WTC11 (cell line): ENCODE results near the gene GABRR2.

Source experiments
- CTCF ChIP-seq: fragments of 200-600 bp; IDR thresholded peaks from 2 replicates; pipeline ENCODE4 v1.8.0; 2022; ENCODE audit warnings: antibody characterized with exemption
- ELF4 ChIP-seq: sonication (generic); formaldehyde crosslinking; IDR thresholded peaks from 2 replicates; pipeline ENCODE4 v1.8.1; 2022; ENCODE audit warnings: low read depth, mild to moderate bottlenecking, moderate library complexity, missing genetic modification reagents
- NR2C2 ChIP-seq: sonication (generic); formaldehyde crosslinking; IDR thresholded peaks from 2 replicates; pipeline ENCODE4 v1.8.0; 2022; ENCODE audit warnings: mild to moderate bottlenecking, missing genetic modification reagents

GRCh38 chr6:89260310-89260709 is 54.8 kb downstream of the GABRR2 start:
- no peak for TF ChIP-seq CTCF
- no peak for TF ChIP-seq ELF4 (CRISPR knock-in tag)
- TF ChIP-seq NR2C2 (CRISPR knock-in tag), result no peak
